GM19463 (cell line): ENCODE data around the gene GBA2.

Experiments
- ATAC-seq: cut with Tn5 transposase; IDR thresholded peaks from one replicate; pipeline ENCODE4 v1.9.1; 2021; ENCODE audit warnings: mild to moderate bottlenecking, moderate library complexity; ENCODE audit not compliant: unreplicated experiment

GBA2 gene

GRCh38 chr9:35718721-35719511 lies 30.1 kb downstream of the GBA2 start:
- no peak for ATAC-seq

GRCh38 chr9:35717132-35717870 lies 31.7 kb downstream of the GBA2 start:
- no peak for ATAC-seq

- ATAC-seq = no peak
Observed at GRCh38 chr9:35716230-35716629, 32.8 kb downstream of the GBA2 start.

- no peak for ATAC-seq
Observed at GRCh38 chr9:35714579-35715252, 34.3 kb downstream of the GBA2 start.

GRCh38 chr9:35714123-35714522 lies 34.9 kb downstream of the GBA2 start:
- no peak for ATAC-seq

- no peak for ATAC-seq
Observed at GRCh38 chr9:35713578-35713977, 35.5 kb downstream of the GBA2 start.

GRCh38 chr9:35712762-35713400 lies 36.1 kb downstream of the GBA2 start:
- ATAC-seq = no peak

GRCh38 chr9:35711501-35712428 lies 37.3 kb downstream of the GBA2 start:
- no peak for ATAC-seq

- ATAC-seq = no peak
Observed at GRCh38 chr9:35710818-35711500, 38.1 kb downstream of the GBA2 start.

- ATAC-seq = no peak
Observed at GRCh38 chr9:35708146-35708545, 40.9 kb downstream of the GBA2 start.

- ATAC-seq = no peak
Observed at GRCh38 chr9:35706951-35707350, 42.1 kb downstream of the GBA2 start.

GRCh38 chr9:35705836-35706430 lies 43.1 kb downstream of the GBA2 start:
- ATAC-seq = no peak

- no peak for ATAC-seq
Observed at GRCh38 chr9:35705372-35705771, 43.7 kb downstream of the GBA2 start.

GRCh38 chr9:35703906-35704672 lies 44.9 kb downstream of the GBA2 start:
- no peak for ATAC-seq

GRCh38 chr9:35702696-35703095 lies 46.3 kb downstream of the GBA2 start:
- ATAC-seq = no peak

- ATAC-seq = no peak
Observed at GRCh38 chr9:35700942-35701341, 48.1 kb downstream of the GBA2 start.

- no peak for ATAC-seq
Observed at GRCh38 chr9:35700031-35700430, 49.0 kb downstream of the GBA2 start.

- ATAC-seq = no peak
Observed at GRCh38 chr9:35698231-35698630, 50.8 kb downstream of the GBA2 start.
